Epithelial cell of esophagus (primary cell): ENCODE data around the gene PRIMPOL.
A peak's percentile ranks its signal among the peaks of the same experiment; 100 is the strongest.

ENCODE experiments used
- DNase-seq: peaks from one replicate; pipeline ENCODE4 v3.0.0; 2010; ENCODE audit warnings: low read depth
- H3K4me3 ChIP-seq: 2 replicates; pipeline ENCODE4 v1.5.1; 2011; ENCODE audit warnings: mild to moderate bottlenecking, low read length, control low read depth
- TF ChIP-seq, protein P1 (sequence below): IDR thresholded peaks from 2 replicates; pipeline ENCODE4 v1.5.1; 2011; ENCODE audit warnings: low read depth, mild to moderate bottlenecking, low read length, control low read depth, inconsistent platforms; ENCODE audit not compliant: insufficient read depth; ENCODE audit errors: missing control alignments

PRIMPOL gene

DNA sequence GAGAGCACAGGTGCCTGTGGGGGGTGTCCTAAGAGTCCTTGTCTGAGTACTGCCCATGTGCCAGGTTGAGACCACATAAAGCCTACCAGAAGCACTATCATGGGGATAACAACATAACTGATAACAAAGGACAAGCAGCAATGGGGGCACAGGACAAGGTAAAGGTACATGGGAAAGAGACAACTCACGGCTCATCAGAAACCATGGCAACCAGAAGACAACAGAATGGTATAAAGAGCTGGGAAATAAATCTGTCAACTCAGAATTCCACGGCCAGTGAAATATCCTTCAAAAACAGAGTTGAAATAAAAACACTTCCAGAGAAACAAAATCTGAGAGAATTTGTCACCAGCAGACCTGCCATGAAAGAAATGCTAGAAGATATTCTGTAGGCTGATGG lies 64.3 kb downstream of the PRIMPOL start:
- TF ChIP-seq, protein P1, sequence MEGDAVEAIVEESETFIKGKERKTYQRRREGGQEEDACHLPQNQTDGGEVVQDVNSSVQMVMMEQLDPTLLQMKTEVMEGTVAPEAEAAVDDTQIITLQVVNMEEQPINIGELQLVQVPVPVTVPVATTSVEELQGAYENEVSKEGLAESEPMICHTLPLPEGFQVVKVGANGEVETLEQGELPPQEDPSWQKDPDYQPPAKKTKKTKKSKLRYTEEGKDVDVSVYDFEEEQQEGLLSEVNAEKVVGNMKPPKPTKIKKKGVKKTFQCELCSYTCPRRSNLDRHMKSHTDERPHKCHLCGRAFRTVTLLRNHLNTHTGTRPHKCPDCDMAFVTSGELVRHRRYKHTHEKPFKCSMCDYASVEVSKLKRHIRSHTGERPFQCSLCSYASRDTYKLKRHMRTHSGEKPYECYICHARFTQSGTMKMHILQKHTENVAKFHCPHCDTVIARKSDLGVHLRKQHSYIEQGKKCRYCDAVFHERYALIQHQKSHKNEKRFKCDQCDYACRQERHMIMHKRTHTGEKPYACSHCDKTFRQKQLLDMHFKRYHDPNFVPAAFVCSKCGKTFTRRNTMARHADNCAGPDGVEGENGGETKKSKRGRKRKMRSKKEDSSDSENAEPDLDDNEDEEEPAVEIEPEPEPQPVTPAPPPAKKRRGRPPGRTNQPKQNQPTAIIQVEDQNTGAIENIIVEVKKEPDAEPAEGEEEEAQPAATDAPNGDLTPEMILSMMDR: no peak
- no peak overlapping the region for H3K4me3 ChIP-seq
- DNase-seq: no peak

DNA sequence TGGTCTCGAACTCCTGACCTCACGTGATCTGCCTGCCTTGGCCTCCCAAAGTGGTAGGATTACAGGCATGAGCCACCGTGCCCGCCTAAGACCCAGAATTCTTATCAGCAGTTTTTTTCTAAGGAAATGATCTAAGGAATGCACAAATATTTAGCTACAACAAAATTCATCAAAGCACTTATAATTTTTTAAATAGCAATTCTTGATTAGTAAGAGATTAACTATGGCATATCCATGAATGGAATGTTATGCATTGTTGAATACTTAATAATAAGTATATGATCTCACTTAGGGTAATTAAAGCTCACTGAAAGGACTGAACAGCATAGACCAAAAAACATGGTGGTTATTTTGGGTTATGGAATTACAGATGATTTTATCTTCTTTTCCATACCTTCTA lies 66.0 kb downstream of the PRIMPOL start:
- no peak overlapping the region for H3K4me3 ChIP-seq
- TF ChIP-seq, protein P1: no peak
- DNase-seq: no peak

DNA sequence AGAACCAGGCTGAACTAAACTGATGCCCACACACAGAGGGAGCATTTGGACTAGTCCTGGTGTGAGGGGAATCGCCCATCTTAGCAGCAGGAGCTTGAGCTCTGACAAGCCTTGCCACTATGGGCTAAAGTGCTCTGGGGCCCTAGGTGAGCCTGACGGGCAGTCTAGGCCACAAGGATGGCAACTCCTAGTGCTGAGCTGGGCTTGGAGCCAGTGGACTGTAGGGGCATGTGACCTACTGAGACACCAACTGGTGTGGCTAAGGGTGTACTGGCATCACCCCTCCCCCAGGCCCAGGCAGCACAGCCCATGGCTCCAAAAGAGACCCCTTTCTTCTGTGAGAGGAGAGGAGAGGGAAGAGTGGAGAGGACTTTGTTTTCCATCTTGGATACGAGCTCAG lies 69.9 kb downstream of the PRIMPOL start:
- no peak overlapping the region for H3K4me3 ChIP-seq
- TF ChIP-seq, protein P1: no peak
- no peak for DNase-seq

DNA sequence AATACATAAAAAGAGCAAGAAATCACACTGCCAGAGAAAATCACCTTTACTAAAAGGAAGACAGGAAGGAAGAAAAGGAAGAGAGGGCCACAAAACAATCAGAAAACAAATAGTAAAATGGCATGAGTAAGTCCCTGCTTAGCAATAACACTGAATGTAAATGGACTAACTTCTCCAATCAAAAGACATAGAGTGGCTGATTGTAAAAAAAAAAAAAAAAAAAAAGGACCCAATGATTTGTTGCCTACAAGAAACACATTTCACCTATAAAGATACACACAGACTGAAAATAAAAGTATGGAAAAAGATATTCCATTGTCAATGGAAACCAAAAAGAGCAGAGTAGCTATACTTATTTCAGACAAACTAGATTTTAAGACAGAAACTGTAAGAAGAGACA lies 71.7 kb downstream of the PRIMPOL start:
- TF ChIP-seq, protein P1: no peak
- no peak overlapping the region for H3K4me3 ChIP-seq
- DNase-seq: no peak

DNA sequence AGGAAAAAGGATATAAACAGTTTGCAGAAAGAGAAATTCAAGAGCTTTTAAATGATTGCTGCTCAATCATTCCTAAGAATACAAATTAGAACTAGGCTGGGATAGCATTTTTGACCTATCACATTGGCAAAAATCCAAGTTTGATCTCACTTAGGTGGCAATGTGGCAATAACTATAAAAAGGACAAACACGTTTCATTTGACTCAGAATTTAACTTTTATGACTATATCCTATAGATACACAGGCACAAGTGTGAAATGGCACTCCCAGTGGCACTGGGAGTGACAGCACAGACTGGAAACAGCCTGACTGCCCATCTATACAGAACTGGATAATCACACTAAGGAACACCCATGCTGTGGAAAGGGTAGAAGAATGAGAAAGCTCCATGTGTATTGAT lies 73.3 kb downstream of the PRIMPOL start:
- TF ChIP-seq, protein P1: peak; percentile 35
- no peak overlapping the region for H3K4me3 ChIP-seq

DNA sequence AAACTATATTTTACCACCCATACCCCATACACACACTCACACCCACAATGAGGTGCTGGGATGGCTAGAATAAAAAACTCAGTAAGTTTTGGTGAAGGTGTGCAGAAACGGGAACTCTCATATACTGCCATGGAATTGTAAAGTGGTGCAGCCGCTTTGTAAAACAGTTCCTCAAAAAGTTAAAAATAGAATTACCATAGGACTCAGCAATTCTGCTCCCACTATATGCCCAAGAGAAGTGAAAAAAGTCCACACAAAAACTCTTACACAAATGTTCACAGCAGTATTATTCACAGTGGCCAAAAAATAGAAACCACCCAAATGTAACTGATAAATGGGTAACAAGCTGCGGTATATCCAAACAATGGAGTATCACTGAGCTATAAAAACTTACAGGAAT lies 77.9 kb downstream of the PRIMPOL start:
- H3K4me3 ChIP-seq: no peak overlapping the region
- DNase-seq: no peak
- TF ChIP-seq, protein P1: no peak

More for the DNA sequence above, 73.3 kb downstream of the PRIMPOL start:
- DNase-seq: peak; percentile 10

DNA sequence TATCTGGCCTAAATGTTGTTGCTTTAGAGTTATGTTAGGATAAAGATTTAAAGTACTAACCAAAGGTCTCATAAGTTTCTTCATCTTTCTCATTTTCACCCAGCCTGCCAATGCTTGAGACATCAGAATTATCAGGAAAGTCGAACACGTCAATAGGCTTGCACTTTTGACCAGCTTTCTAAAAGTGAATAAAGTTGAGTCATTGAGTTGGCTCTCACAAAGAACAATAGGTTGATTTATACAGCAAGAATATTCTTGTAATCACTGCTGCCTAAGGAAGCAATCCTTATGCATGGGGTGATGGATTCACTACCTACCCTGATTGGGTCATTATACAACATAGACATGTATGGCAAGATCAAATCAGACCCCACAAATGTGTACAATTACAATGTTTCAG lies 79.3 kb downstream of the PRIMPOL start:
- TF ChIP-seq, protein P1: no peak
- H3K4me3 ChIP-seq: no peak overlapping the region
- DNase-seq: peak; percentile 77
